Endodermal cell (in vitro differentiated cells): ENCODE data around the gene RAB15. TPM values are rescaled to one million over a fixed set of nuclear protein-coding genes. Genes with fewer than 3 reads are reported as not detected.

ENCODE experiments used
- DNase-seq: peaks from one replicate; pipeline ENCODE4 v3.0.0-alpha.2; 2017
- H3K27ac ChIP-seq: 2 replicates; pipeline ENCODE4 v1.5.1; 2013; ENCODE audit warnings: mild to moderate bottlenecking, low read depth, low read length, moderate library complexity
- H3K27me3 ChIP-seq: 2 replicates; pipeline ENCODE4 v1.6.1; 2013; ENCODE audit warnings: mild to moderate bottlenecking, low read length, moderate library complexity; ENCODE audit not compliant: insufficient read depth, control insufficient read depth, poor library complexity, severe bottlenecking
- H3K36me3 ChIP-seq: 2 replicates; pipeline ENCODE4 v1.7.0; 2013; ENCODE audit warnings: mild to moderate bottlenecking, low read length, moderate library complexity; ENCODE audit not compliant: control insufficient read depth, insufficient read depth
- H3K4me1 ChIP-seq: one replicate; pipeline ENCODE4 v1.7.0; 2013; ENCODE audit warnings: low read length; ENCODE audit not compliant: control insufficient read depth, insufficient read depth
- H3K4me3 ChIP-seq: 2 replicates; pipeline ENCODE4 v1.5.1; 2013; ENCODE audit warnings: mild to moderate bottlenecking, low read length, moderate library complexity
- H3K9ac ChIP-seq: 2 replicates; pipeline ENCODE4 v1.6.1; 2013; ENCODE audit warnings: mild to moderate bottlenecking, low read length, moderate library complexity; ENCODE audit not compliant: poor library complexity, severe bottlenecking; ENCODE audit errors: extremely low read depth
- H3K9me3 ChIP-seq: 2 replicates; pipeline ENCODE4 v1.6.1; 2013; ENCODE audit warnings: mild to moderate bottlenecking, low read length, moderate library complexity; ENCODE audit not compliant: control insufficient read depth
- H3K27ac Mint-ChIP-seq: 2 replicates; pipeline ENCODE4 v1.8.0; 2020; ENCODE audit warnings: mixed read lengths
- H3K27me3 Mint-ChIP-seq: 2 replicates; pipeline ENCODE4 v1.8.0; 2021; ENCODE audit warnings: mild to moderate bottlenecking, mixed read lengths; ENCODE audit not compliant: insufficient read depth
- H3K36me3 Mint-ChIP-seq: 2 replicates; pipeline ENCODE4 v1.8.0; 2020; ENCODE audit warnings: low read depth, mixed read lengths
- H3K4me1 Mint-ChIP-seq: 2 replicates; pipeline ENCODE4 v1.8.0; 2020; ENCODE audit warnings: mixed read lengths
- H3K4me3 Mint-ChIP-seq: 2 replicates; pipeline ENCODE4 v1.8.0; 2020; ENCODE audit warnings: mild to moderate bottlenecking, moderate library complexity, mixed read lengths
- H3K9me3 Mint-ChIP-seq: 2 replicates; pipeline ENCODE4 v1.8.0; 2020; ENCODE audit warnings: mild to moderate bottlenecking, mixed read lengths
- CTCF ChIP-seq: fragments of 200-600 bp; sonication (generic); conservative IDR thresholded peaks from 2 replicates; pipeline ENCODE4 v1.5.0; 2021; ENCODE audit warnings: antibody characterized with exemption, mild to moderate bottlenecking
- WGBS, 2 experiments: methylation state at CpG; one replicate each; pipeline versions ENCODE4 v1.1.5 to v1.1.7; 2013; ENCODE audit warnings: missing lambda C conversion rate in 2 of 2, mixed read lengths in 1 of 2; ENCODE audit not compliant: insufficient coverage in 1 of 2, insufficient read length in 1 of 2; 5-methylcytosine and 5-hydroxymethylcytosine counted together
- total RNA-seq, 2 donors: library from RNA; stranded (reverse); fragmentation: NEBNext Ultra II Directional in 1 of 2; extraction: Animal tissue kit (Norgen Biotek cat#: 25700) in 1 of 2; gene quantifications; 2 replicates in 1 of 2; 3 replicates in 1 of 2; pipeline ENCODE4 v1.2.1, GENCODE V29; 2021

Gene RAB15
- total RNA-seq, 2 donors from 2014 or later, result 48.7 to 77.2 TPM

DNA sequence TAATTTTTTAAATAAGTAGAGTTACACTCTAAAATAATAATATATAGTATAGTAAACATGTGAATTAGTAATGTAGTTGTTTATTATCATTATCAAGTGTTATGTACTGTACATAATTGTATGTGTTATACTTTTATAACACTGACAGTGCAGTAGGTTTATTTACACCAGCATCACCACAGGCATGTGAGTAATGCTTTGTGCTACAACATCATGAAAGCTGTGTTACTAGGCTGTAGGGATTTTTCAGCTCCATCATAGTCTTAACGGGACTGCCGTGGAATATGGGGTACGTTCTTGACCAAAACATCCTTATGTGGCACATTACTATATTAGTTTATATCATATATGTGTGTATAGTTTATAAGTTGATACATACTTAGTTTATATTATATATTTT lies 23.2 kb upstream of the RAB15 start:
- Histone ChIP-seq H3K4me1 (no peaks in the 10 kb centered on the region), H3K36me3 (no peaks in the 10 kb centered on the region), H3K27me3 (no peaks in the 10 kb centered on the region), H3K9ac (no peak overlapping the region), H3K4me3 (no peak overlapping the region), H3K27ac (no peak overlapping the region), H3K9me3 (no peaks in the 10 kb centered on the region)
- Mint-ChIP-seq H3K36me3 (peaks cover 2% of the 10 kb centered on the region), H3K27me3 (no peaks in the 10 kb centered on the region), H3K9me3 (no peaks in the 10 kb centered on the region), H3K27ac (no peak overlapping the region), H3K4me1 (peaks cover 3% of the 10 kb centered on the region), H3K4me3 (no peak overlapping the region)
- WGBS, 2 experiments, result 80% methylated on average over 1 of the region's 3 CpGs; no CpG with 5 or more reads in 1 of the 2 experiments
- no peak for DNase-seq
- TF ChIP-seq CTCF, result no peak

GRCh38 chr14:64994540-64994939 lies 22.4 kb upstream of the RAB15 start:
- Histone ChIP-seq H3K27me3 (no peaks in the 10 kb centered on the region), H3K4me1 (no peaks in the 10 kb centered on the region), H3K9me3 (no peaks in the 10 kb centered on the region), H3K4me3 (no peak overlapping the region), H3K9ac (no peak overlapping the region), H3K36me3 (no peaks in the 10 kb centered on the region), H3K27ac (no peak overlapping the region)
- Mint-ChIP-seq H3K4me3 (no peak overlapping the region), H3K4me1 (peaks cover 3% of the 10 kb centered on the region), H3K27ac (no peak overlapping the region), H3K27me3 (no peaks in the 10 kb centered on the region), H3K9me3 (no peaks in the 10 kb centered on the region), H3K36me3 (peaks cover 2% of the 10 kb centered on the region)
- 92 to 98% methylated on average over 2 of the region's 2 CpGs for WGBS, 2 experiments
- DNase-seq, result no peak
- no peak for TF ChIP-seq CTCF

- no peak for TF ChIP-seq CTCF
- Histone ChIP-seq H3K4me3 (no peak overlapping the region), H3K27me3 (no peaks in the 10 kb centered on the region), H3K27ac (no peak overlapping the region), H3K9ac (no peak overlapping the region), H3K36me3 (no peaks in the 10 kb centered on the region), H3K9me3 (no peaks in the 10 kb centered on the region), H3K4me1 (no peaks in the 10 kb centered on the region)
- DNase-seq, result no peak
- WGBS, 2 experiments, result 95 to 100% methylated on average over 3 of the region's 3 CpGs
- Mint-ChIP-seq H3K27ac (no peak overlapping the region), H3K36me3 (peaks cover 2% of the 10 kb centered on the region), H3K9me3 (no peaks in the 10 kb centered on the region), H3K4me3 (no peak overlapping the region), H3K4me1 (peaks cover 3% of the 10 kb centered on the region), H3K27me3 (no peaks in the 10 kb centered on the region)
These were observed 21.3 kb upstream of the RAB15 start for GRCh38 chr14:64993266-64993930.
